AG20443 (cell line): ENCODE data around the gene PAX5.

Experiments
- DNase-seq: peaks from one replicate; pipeline ENCODE4 v3.0.0; 2012; ENCODE audit warnings: low spot score, mixed read lengths

The PAX5 gene

GRCh38 chr9:36902861-36903524 is 131.1 kb downstream of the PAX5 start:
- DNase-seq, result no peak

- DNase-seq, result no peak
Measured at GRCh38 chr9:36902080-36902716, 131.9 kb downstream of the PAX5 start.

GRCh38 chr9:36901528-36901927 is 132.5 kb downstream of the PAX5 start:
- DNase-seq, result no peak

GRCh38 chr9:36900856-36901220 is 133.2 kb downstream of the PAX5 start:
- DNase-seq, result no peak

- DNase-seq, result no peak
Measured at GRCh38 chr9:36900136-36900855, 133.8 kb downstream of the PAX5 start.

GRCh38 chr9:36899406-36899805 is 134.7 kb downstream of the PAX5 start:
- no peak for DNase-seq

GRCh38 chr9:36898431-36899020 is 135.5 kb downstream of the PAX5 start:
- DNase-seq, result no peak

- DNase-seq, result no peak
Measured at GRCh38 chr9:36897478-36897877, 136.6 kb downstream of the PAX5 start.

GRCh38 chr9:36897019-36897418 is 137.0 kb downstream of the PAX5 start:
- DNase-seq, result no peak

- no peak for DNase-seq
Measured at GRCh38 chr9:36896296-36896695, 137.8 kb downstream of the PAX5 start.

GRCh38 chr9:36895744-36896260 is 138.3 kb downstream of the PAX5 start:
- DNase-seq, result no peak

GRCh38 chr9:36894695-36895310 is 139.3 kb downstream of the PAX5 start:
- no peak for DNase-seq

GRCh38 chr9:36893911-36894310 is 140.2 kb downstream of the PAX5 start:
- no peak for DNase-seq

GRCh38 chr9:36893184-36893583 is 140.9 kb downstream of the PAX5 start:
- DNase-seq, result no peak

- DNase-seq, result no peak
Measured at GRCh38 chr9:36892279-36892678, 141.8 kb downstream of the PAX5 start.

GRCh38 chr9:36891341-36891811 is 142.7 kb downstream of the PAX5 start:
- DNase-seq, result no peak

GRCh38 chr9:36889844-36890243 is 144.2 kb downstream of the PAX5 start:
- DNase-seq, result no peak

GRCh38 chr9:36888551-36888950 is 145.5 kb downstream of the PAX5 start:
- DNase-seq, result no peak

GRCh38 chr9:36884721-36885120 is 149.3 kb downstream of the PAX5 start:
- DNase-seq, result no peak

GRCh38 chr9:36882594-36882993 is 151.5 kb downstream of the PAX5 start:
- no peak for DNase-seq

GRCh38 chr9:36881743-36882441 is 152.2 kb downstream of the PAX5 start:
- DNase-seq, result no peak

GRCh38 chr9:36881316-36881715 is 152.8 kb downstream of the PAX5 start:
- DNase-seq, result no peak
